Sigmoid colon (tissue), 4 donors: ENCODE measurements around the gene RBBP8NL.

ENCODE experiments used
- CTCF ChIP-seq, 4 experiments: fragments of 450-650 bp in 3 of 4; fragments of 200-600 bp in 1 of 4; IDR thresholded peaks; one replicate each; pipeline ENCODE4 v1.5.1; 2016 to 2019; ENCODE audit warnings: antibody characterized with exemption in 4 of 4, mild to moderate bottlenecking in 3 of 4, moderate library complexity in 2 of 4
- EP300 ChIP-seq, 4 donors: sonication (generic); formaldehyde crosslinking; IDR thresholded peaks; one replicate each; pipeline ENCODE4 v1.6.1; 2017; ENCODE audit warnings: antibody characterized with exemption in 4 of 4
- POLR2A ChIP-seq, 2 donors: fragments of 450-650 bp; IDR thresholded peaks; one replicate each; pipeline ENCODE4 v1.6.1; 2016; ENCODE audit warnings: antibody characterized with exemption in 2 of 2, mild to moderate bottlenecking in 2 of 2, moderate library complexity in 2 of 2
- POLR2AphosphoS5 ChIP-seq, 4 donors: sonication (generic); formaldehyde crosslinking; IDR thresholded peaks; one replicate each; pipeline ENCODE4 v1.6.1; 2017; ENCODE audit warnings: antibody characterized with exemption in 4 of 4

GRCh38 chr20:62439218-62439617 lies 11.9 kb upstream of the RBBP8NL start:
- TF ChIP-seq CTCF (IDR thresholded peaks at IDR 0.05) (no peak), EP300 (IDR thresholded peaks at IDR 0.05) (no peak), POLR2AphosphoS5 (IDR thresholded peaks at IDR 0.05) (no peak), POLR2A (IDR thresholded peaks at IDR 0.05) (no peak)
